HG03045 (cell line): Measurements from ENCODE around the gene ATP9B.

ENCODE experiments used
- ATAC-seq: cut with Tn5 transposase; IDR thresholded peaks from one replicate; pipeline ENCODE4 v1.9.1; 2021; ENCODE audit warnings: mild to moderate bottlenecking, moderate library complexity; ENCODE audit not compliant: unreplicated experiment

Gene ATP9B, protein sequence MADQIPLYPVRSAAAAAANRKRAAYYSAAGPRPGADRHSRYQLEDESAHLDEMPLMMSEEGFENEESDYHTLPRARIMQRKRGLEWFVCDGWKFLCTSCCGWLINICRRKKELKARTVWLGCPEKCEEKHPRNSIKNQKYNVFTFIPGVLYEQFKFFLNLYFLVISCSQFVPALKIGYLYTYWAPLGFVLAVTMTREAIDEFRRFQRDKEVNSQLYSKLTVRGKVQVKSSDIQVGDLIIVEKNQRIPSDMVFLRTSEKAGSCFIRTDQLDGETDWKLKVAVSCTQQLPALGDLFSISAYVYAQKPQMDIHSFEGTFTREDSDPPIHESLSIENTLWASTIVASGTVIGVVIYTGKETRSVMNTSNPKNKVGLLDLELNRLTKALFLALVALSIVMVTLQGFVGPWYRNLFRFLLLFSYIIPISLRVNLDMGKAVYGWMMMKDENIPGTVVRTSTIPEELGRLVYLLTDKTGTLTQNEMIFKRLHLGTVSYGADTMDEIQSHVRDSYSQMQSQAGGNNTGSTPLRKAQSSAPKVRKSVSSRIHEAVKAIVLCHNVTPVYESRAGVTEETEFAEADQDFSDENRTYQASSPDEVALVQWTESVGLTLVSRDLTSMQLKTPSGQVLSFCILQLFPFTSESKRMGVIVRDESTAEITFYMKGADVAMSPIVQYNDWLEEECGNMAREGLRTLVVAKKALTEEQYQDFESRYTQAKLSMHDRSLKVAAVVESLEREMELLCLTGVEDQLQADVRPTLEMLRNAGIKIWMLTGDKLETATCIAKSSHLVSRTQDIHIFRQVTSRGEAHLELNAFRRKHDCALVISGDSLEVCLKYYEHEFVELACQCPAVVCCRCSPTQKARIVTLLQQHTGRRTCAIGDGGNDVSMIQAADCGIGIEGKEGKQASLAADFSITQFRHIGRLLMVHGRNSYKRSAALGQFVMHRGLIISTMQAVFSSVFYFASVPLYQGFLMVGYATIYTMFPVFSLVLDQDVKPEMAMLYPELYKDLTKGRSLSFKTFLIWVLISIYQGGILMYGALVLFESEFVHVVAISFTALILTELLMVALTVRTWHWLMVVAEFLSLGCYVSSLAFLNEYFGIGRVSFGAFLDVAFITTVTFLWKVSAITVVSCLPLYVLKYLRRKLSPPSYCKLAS

DNA sequence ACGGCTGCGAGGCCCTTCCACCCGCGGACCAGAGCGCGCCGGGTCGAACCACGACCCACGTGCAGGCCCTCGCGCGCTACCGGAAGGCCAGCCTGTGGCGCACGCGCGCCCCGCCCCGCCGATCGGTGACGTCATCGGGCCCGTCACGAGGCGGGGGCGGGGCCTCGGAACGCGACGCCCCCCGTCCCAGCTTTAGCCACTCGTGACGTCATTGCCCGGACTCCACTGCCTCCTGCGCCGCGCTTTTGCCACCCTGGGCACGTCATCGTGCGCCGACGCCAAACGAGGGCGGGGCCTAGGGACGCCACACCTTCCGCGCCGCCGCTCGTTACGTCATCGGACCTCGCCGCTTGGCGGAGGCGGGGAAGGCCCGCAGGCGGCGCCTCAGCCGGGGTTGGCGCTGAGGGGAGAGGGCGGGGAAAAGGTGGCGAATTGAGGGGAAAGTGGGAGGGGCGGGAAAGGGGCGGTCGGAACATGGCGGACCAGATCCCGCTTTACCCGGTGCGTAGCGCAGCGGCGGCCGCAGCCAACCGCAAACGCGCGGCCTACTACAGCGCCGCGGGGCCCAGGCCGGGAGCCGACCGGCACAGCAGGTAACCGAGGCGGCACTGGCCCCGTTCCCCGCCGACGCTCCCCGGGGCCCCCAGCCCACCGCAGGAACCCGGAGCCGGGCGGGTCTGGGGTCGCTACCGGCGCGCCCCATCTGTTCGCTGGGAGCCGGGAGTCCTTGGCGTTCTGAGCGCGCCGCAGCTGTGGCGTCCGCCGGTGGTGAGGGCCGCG lies at the start of gene ATP9B:
Gene ATP9B (plus strand): TSS at position 458 of the 780 bp plus-strand sequence. CDS start 17 bp downstream, at position 475.
- peak; percentile 90 for ATAC-seq

DNA sequence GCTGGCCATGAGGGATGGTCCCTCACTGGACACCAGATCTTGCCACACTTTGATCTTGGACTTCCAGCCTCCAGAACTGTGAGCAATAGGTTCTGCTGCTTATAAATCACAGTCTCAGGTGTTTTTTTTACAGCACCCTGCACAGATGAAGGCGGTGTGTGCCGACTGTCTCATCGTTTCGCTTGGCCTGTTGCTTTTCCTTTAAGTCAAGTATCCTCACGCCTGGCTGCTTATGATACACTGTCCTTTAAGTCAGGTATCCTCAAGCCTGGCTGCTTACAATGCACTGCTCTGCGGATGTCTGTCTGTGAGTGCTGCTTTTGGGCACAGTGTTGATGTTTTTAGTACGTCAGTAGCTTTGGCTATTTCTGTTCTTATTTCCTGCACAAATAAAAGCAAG lies 49.3 kb upstream of the ATP9B start:
- no peak for ATAC-seq

DNA sequence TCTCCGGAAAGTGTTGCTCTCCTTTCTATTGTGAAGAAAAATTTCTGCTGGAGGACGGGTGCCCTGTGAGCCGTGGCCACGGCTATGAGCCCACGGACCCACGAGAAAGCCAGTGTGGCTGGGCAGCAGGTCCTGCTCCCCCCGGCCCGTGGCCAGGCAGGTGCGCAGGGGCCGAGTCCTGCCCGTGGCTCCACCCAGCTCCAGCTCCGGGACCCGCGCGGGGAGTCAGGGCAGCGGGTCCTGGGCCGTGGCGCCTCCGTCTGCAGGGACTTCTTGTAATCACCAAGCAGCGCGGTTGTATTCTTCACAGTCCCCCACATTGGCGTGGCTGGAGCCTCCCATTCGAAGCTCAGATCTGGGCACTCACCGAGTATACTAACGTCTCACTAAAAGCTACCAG lies 46.6 kb upstream of the ATP9B start:
- ATAC-seq = no peak

DNA sequence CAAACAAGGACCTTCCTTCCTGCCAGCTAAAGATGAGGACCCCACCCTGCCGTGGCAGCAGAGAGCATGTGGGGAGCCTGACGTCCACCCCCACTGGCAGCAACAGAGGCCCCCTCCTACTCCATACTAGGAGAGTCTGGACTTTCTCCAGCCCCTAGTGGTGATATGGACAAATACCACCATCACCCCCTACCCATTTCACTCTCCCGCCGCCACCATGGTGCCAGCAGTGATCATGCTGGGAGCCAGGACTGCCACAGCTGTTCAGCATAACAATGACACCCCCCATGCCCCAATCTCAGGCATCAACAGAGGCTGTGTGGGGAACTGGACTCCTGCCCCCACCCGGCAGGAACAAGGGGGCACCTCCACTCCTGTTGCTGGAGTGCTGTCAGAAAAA lies 42.7 kb upstream of the ATP9B start:
- no peak for ATAC-seq

DNA sequence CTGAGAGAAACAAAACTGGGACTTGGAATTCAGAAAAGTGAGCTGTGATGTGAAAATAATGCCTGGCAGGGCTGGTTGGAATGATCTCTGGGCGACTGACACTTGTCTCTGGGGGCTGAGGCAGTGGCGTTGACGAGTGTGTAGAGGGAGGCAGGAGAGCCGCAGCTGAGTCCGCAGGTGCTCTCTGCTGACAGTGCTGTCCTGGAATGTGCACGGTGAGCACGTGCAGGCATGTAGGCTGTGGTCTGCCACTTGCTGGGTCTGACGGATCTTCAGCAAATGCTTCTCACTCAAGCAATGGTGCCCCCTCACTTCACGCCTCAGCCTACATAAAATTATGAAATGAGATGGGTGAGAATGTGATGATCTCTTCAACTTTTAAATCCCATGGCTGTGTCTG lies 38.5 kb upstream of the ATP9B start:
- ATAC-seq = no peak

DNA sequence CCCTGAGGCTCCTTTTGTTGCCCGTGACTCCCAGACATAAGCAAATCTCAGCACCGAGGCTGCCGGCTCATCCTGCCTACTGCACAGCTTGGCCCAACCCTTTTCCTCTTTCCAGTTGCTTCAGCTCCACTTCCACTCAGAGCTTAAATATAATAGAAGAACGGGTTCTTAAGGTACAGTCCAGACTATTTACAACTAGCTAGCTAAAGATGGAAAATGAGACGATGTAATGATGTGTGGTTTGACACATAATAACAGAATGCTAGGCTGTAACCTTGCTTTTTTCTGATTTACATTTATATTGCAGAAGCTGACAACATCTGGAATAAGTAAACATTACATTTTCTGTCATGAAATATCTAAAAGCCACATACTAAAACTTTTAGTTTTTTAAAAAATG lies 26.9 kb upstream of the ATP9B start:
- no peak for ATAC-seq

DNA sequence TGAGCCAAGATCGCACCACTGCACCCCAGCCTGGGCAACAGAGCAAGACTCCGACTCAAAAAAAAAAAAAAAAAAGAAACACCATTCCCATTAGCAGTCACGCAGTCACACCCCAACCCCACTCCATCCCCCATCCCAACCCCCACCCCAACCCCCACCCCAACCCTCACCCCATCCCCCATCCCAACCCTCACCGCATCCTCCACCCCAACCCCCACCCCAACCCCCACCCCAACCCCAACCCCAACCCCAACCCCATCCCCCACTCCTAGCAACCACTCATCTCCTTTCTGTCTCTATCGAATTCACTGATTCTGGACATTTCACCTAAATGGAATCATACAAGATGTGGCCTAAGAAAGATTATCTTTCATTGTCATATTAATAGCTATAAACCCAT lies 25.9 kb upstream of the ATP9B start:
- no peak for ATAC-seq

DNA sequence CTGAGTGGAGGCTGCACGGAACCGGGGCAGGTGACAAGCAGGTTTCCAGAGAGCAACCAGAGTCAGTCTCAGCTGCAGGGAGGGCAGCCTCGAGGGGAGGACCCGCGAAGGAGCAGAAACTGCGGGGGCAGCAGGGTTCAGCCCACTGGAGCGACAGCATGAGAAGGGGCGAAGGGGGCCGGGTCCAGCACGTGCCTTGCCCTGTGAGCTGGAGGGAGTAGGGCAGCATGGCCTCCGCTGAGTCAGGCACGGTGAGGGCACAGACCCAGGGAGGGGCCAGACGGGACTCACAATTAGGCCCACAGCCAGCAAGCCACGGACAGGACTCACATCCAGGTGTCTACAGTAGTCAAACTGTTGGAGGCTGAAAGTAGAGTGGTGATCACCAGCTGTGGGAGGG lies 22.7 kb upstream of the ATP9B start:
- ATAC-seq = no peak

DNA sequence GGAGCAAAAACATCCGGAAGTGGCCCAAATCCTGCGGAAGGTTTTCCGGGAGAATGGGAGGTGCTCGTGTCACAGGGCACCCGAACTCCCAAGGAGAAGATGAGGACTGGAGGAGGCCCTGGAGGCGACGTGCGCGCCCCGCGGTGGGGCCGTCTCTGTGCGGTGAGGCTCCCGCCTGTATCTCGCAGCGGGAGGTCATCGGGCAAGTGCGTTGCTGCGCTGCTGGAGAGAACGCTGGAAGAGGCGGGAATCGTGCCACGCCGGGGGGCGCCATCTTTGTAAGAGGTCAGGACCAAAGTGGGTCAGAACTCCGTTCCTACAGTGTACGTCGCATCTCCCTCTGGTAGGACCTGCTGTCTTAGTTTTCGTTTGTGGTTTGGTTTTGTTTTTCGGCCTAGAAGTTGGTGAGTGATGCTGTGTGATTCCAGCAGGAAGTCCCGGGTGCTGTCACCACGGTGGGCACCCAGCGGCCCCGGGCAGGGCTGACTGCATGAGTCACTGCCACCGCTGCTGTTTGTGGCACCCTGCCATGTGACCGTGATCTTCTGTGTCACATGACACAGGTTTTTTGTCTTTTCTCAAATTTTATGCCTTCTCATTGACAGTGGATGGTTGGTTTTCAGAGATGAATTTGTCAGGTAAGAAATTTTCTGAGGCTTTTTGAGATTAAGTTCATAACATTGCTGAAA lies 21.5 kb upstream of the ATP9B start:
- ATAC-seq = no peak

DNA sequence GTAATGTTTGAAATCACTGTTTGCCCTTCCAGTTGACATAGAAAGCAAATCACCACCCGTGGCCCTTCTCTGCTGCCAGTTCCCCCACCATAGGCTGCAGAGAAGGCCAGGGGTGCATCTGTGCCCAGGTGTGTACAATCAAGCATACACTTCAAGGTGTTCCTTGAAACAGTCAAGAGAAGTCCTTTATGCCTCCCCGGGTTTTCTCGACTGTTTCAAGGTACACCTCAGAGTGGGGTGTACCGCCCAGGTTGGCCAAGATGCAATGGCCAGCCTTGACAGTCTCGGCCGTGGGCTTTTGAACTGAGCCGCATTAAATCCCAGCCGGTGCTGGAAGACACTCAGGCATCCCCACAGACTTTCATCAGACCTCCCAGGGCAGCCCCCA lies 21.0 kb upstream of the ATP9B start:
- ATAC-seq = no peak

DNA sequence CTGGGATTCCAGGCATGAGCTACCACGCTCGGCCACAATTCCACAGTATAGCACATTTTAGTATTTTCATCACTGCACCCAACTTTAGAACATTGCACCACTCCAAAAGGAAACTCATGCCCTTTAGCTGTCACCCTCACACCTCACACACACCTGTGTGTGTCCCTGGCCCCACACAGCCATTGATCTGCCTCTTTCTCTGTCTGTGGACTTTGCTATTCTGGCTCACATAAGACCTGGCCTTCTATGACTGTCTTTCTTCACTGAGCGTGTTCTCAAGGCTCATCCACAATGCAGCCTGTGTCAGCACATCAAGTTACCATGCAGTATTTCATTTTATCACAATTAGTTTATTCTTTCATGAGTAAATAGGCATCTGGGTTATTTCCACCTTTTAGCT lies 19.7 kb upstream of the ATP9B start:
- no peak for ATAC-seq

DNA sequence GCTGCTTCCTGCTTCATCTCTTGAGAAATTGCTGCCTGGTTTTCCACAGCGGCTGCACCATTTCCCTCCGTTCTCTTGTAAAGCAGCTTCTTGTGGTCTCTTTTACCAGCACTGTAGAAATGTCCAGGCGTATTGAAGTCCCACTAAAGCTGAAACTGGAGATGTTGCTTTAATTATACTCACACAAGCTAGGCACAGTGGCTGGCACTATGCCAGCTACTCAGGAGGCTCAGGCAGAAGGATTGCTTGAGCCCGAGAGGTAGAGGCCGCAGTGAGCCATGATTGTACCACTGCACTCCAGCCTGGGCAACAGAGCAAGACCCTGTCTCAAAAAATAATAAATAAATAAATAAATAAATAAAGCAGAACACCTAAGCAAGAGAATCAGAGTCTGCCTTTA lies 19.2 kb upstream of the ATP9B start:
- ATAC-seq = no peak

DNA sequence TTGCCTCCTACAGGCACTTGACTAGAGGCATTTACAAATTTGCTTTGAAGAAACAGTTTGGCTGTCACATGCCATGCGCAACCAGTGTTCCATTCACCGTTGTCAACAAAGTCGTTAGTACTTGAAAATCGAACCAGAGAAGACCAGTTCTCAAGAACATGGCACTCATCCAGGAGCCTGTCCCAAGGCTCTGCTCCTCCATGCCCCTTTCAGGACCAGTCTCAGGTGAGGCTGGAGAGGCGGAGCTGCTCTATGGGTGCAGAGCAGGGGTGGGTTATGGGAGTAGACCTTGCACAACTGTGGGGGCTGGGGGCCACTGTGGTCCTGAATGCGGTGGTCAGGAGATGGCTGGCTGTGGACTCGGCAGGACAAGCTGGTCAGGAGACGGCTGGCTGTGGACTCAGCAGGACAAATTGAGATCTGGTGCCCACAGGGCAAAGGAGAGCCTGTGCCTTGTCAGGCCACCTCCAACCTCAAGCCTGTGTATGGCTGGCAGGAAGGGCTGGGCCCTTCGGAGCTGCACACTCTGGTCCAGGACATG lies 12.3 kb upstream of the ATP9B start:
- ATAC-seq = no peak

DNA sequence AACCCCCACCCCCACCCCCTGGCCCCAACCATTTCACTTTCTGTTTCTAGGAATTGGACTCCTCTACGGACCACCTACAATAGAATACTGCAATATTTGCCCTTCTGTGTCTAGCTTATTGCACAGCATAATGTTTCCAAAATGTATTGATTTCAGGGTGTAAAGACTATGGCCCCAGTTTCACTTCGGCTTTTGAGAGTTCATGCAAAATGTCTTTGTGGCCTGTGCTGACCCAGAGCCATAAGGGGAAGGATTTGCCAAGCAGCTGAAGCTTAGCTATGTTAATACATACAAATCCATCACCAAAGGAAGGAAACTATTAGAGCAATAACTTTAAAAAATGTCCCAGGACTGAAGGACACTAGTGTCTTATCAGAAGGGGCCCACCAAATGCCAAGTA lies 11.2 kb upstream of the ATP9B start:
- ATAC-seq = peak; percentile 45

DNA sequence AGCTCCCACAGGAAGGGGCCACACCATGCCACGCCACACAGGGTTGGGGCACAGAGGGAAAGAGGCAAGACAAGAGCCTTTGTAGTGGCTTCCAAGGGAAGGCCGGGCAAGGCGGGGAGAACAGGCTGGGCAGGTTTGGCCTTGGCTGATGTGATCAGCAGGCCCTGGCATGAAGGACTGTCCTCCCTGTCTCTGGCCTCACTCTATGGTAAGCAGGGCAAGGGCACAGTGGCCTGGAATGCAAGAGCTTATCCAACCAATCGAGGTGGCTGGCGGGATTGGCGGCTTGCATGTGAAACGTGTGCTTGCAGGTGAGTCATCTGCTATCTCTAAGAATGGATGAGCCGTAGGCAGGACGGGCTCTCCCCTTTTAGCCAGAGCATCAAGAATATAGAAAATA lies 6.4 kb upstream of the ATP9B start:
- ATAC-seq = no peak

DNA sequence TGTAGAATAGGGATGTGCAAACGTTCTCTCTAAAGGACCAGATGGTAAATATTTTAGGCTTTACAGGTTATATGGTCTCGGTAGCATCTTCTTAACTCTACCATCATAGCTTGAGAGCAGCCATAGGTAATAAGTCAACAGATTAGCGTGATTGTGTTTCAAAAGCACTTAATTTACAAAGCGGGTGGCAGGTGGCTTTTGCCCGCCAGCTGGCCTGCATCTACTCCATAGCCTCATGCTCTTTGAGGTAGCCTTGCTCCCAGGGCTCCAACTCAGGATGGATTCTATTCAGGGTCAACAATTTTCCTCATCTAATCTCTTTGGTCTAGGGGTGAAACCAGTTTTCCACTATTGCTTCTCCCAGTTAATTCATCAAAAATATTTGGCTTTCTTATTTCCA lies 5.0 kb upstream of the ATP9B start:
- no peak for ATAC-seq

DNA sequence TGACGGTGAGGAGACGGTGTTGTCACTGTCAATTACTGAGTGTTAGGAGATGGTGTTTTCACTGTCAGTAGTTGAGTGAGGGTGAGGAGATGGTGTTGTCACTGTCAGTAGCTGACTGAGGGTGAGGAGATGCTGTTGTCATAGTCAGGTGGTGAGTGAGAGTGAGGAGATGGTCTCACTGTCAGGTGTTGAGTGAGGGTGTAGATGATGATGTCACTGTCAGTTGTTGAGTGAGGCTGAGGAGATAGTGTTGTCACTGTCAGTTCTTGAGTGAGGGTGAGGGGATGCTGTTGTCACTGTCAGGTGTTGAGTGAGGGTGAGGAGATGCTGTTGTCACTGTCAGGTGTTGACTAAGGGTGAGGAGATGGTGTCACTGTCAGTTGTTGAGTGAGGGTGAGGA lies 3.4 kb upstream of the ATP9B start:
- ATAC-seq = no peak

DNA sequence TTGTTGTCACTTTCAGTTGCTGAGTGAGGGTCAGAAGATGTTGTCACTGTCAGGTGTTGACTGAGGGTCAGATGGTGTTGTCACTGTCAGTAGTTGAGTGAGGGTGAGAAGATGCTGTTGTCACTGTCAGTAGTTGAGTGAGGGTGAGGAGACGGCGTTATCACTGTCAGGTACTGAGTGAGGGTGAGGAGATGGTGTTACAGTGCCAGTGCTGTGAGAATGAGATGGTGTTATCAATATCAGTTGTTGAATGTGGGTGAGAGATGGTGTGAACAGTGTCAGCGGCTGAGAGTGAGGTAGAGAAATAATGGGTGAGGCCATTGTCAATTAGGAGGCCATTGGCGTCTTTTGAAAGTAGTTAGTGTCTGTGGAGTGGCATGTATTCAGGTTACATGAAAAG lies 1.6 kb upstream of the ATP9B start:
- ATAC-seq = no peak

DNA sequence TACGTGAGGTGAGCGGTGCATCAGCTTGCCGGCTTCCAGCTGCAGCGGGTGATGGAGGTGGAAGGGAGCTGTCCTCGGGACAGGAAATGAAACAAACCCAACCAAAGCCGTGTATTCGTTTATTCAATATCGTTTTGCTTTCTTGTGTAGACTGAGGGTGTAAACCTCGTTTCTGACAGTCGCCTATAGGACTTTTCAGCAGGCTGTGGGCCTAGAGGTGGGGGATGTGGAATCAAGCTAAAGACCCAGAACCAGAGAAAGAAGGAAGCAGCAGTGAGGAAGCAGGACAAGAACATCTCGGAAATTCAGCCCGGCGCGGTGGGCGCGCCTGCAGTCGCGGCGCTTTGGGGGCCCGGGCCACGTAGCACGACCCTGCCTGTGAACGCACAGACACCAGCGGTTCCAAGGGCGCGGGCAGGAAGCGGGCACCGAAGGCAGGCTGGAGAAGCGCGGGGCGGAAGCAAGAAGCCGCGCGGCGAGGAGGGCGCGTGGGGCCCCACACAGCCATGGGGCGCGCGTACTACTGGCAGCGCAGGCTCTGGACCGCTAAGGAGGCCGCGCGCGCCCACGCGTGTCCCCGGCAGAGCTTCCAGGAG lies 755 bp upstream of the ATP9B start:
- ATAC-seq = no peak

DNA sequence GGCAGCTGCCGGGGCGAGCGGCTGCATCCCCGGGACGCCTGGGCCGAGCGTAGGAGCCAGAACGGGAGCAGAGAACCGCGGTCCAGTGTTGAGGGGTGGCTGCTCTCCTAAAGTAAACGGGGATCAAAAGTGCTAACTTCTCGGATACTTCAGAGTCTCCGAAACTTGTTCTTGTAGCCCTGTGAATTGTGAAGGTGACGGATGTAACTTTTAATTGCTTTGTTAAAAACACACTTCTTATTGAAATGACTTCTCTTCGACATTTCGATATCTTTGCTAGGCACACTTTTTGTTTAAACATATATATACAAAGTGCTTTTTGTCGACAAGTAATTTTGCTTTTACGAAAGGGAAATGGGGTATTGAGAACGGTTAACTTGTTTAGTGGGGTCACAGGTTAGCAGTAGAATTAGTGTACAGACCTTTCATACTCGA lies 540 bp downstream of the ATP9B start:
- ATAC-seq = no peak
